ENCODE data around the gene MUC5AC.
A peak's percentile ranks its signal among the peaks of the same experiment; 100 is the strongest.

Gene MUC5AC

GRCh38 chr11:1218788-1219445 lies 61.2 kb downstream of the MUC5AC start:
- H3K9ac ChIP-seq (ENCODE audit: insufficient read length), result no peak overlapping the region
- TF ChIP-seq FOXP2 (optimal IDR thresholded peaks at IDR 0.05; ENCODE audit: control extremely low read depth, extremely low read length, insufficient read depth) (no peak), POLR2AphosphoS5 (IDR thresholded peaks at IDR 0.05; ENCODE audit: borderline replicate concordance, low read depth, low read length) (no peak), EZH2 (IDR thresholded peaks at IDR 0.05) (no peak)
- no peak overlapping the region for H3K4me3 ChIP-seq
- DNase-seq (ENCODE audit: low read depth, low spot score), result no peak
- H3K27ac ChIP-seq, result no peak overlapping the region
- H3K36me3 ChIP-seq (ENCODE audit: insufficient read depth, low read length), result no peaks in the 10 kb centered on the region
- H3K9me3 ChIP-seq (ENCODE audit: low read depth, low read length), result no peaks in the 10 kb centered on the region

DNA sequence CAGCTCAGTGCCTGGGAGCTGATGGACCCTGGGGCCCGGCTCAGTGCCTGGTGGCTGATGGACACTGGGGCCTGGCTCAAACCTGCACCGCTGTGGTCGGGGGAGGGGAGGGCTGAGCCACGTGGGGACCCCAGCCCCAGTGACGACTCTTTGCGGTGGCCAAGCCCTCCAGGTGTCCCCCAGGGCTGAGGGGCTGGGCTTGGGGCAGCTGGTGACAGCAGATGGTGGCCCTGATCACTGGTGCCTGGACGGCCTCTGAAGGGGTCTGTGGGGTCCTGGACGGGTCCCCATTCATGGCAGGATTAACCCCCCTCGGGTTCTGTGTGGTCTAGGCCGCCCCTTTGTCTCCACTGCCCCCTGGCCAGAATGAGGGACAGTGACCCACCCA lies 61.7 kb downstream of the MUC5AC start:
- Histone ChIP-seq H3K27ac (no peak overlapping the region), H3K36me3 (ENCODE audit: insufficient read depth, low read length) (no peaks in the 10 kb centered on the region), H3K4me3 (no peak overlapping the region), H3K9me3 (ENCODE audit: low read depth, low read length) (no peaks in the 10 kb centered on the region), H3K9ac (ENCODE audit: insufficient read length) (no peak overlapping the region)
- TF ChIP-seq FOXP2 (optimal IDR thresholded peaks at IDR 0.05; ENCODE audit: control extremely low read depth, extremely low read length, insufficient read depth) (no peak), EZH2 (IDR thresholded peaks at IDR 0.05) (no peak), POLR2AphosphoS5 (IDR thresholded peaks at IDR 0.05; ENCODE audit: borderline replicate concordance, low read depth, low read length) (no peak)
- no peak for DNase-seq (ENCODE audit: low read depth, low spot score)

DNA sequence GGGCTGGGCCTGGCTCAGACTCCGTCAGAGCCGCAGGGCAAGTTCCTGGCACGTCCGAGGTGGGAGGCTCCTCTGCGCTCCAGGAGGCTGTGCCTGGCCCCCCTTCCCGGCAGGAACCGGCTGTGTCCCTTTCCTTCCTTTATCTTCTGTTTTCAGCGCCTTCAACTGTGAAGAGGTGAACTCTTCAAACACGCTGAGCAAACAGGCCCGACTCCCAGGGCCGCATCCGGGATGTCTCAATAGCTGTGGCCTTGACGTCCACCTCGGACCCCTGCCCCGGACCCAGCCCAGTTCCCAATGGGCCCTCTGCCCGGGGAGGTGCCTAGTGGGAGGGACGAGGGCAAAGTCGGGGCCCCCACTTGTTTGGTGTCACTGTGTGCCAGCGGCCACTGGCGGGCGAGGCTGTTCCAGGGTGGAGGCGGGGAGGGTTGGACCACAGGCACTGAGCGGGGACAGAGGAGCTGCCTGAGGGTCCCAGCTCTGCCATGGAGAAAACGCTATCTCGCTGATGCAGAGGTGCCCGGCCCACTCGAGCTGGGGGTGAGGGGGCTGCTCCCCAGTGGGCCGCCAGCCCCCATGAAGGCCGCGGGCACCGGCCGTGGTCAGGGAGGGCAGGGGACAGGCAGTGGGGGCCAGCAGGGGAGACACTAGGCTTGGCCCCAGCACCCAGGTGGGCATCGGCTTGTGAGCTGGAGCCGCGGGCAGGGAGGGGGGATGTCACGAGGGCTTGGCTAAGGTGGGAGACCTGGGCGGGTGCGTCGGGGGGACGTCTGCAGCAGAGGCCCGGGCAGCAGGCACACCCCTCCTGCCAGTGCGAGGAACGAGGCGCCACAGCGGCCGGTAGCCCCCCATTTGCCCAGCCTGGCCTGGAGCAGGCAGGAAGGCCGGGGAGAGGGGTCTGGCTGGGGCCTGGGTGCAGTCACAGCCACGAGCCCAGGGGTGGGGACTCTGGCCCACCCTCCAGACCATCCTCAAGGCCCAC lies 62.4 kb downstream of the MUC5AC start:
- Histone ChIP-seq H3K36me3 (ENCODE audit: insufficient read depth, low read length) (no peaks in the 10 kb centered on the region), H3K4me3 (no peak overlapping the region), H3K9me3 (ENCODE audit: low read depth, low read length) (no peaks in the 10 kb centered on the region), H3K27ac (no peak overlapping the region), H3K9ac (ENCODE audit: insufficient read length) (no peak overlapping the region)
- TF ChIP-seq FOXP2 (optimal IDR thresholded peaks at IDR 0.05; ENCODE audit: control extremely low read depth, extremely low read length, insufficient read depth) (no peak), POLR2AphosphoS5 (IDR thresholded peaks at IDR 0.05; ENCODE audit: borderline replicate concordance, low read depth, low read length) (no peak), EZH2 (IDR thresholded peaks at IDR 0.05) (no peak)
- DNase-seq (ENCODE audit: low read depth, low spot score), result no peak

GRCh38 chr11:1220941-1221721 lies 63.4 kb downstream of the MUC5AC start:
- no peaks in the 10 kb centered on the region for H3K36me3 ChIP-seq (ENCODE audit: insufficient read depth, low read length)
- no peak overlapping the region for H3K9ac ChIP-seq (ENCODE audit: insufficient read length)
- TF ChIP-seq FOXP2 (optimal IDR thresholded peaks at IDR 0.05; ENCODE audit: control extremely low read depth, extremely low read length, insufficient read depth) (no peak), EZH2 (IDR thresholded peaks at IDR 0.05) (no peak), POLR2AphosphoS5 (IDR thresholded peaks at IDR 0.05; ENCODE audit: borderline replicate concordance, low read depth, low read length) (no peak)
- no peak overlapping the region for H3K27ac ChIP-seq
- no peak overlapping the region for H3K4me3 ChIP-seq
- no peaks in the 10 kb centered on the region for H3K9me3 ChIP-seq (ENCODE audit: low read depth, low read length)
- no peak for DNase-seq (ENCODE audit: low read depth, low spot score)

DNA sequence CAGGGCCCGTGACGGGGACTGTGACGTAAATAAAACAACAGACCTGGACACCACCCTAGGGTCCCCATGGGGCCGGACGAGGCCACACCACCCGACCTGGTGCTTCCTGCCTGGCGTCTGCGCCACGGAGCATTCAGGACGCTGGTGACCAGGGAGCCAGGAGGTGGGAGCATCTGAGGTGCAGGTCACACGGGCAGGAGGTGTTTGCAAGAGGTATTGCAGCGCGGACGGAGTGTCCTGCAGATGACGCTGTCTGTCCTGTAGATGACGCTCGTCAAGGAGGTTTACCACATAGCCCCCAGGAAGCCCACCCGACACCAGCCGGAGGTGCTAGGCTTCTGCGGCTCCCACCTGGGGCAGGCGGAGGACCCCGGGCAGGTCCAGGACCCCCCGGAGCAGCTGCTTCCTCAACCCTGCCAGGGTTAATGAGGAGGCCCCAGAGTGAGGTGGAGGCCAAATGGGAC lies 64.1 kb downstream of the MUC5AC start:
- Histone ChIP-seq H3K9ac (ENCODE audit: insufficient read length) (no peak overlapping the region), H3K9me3 (ENCODE audit: low read depth, low read length) (no peaks in the 10 kb centered on the region), H3K4me3 (no peak overlapping the region), H3K36me3 (ENCODE audit: insufficient read depth, low read length) (no peaks in the 10 kb centered on the region), H3K27ac (no peak overlapping the region)
- DNase-seq (ENCODE audit: low read depth, low spot score), result no peak
- TF ChIP-seq FOXP2 (optimal IDR thresholded peaks at IDR 0.05; ENCODE audit: control extremely low read depth, extremely low read length, insufficient read depth) (no peak), EZH2 (IDR thresholded peaks at IDR 0.05) (peak; percentile 12)

DNA sequence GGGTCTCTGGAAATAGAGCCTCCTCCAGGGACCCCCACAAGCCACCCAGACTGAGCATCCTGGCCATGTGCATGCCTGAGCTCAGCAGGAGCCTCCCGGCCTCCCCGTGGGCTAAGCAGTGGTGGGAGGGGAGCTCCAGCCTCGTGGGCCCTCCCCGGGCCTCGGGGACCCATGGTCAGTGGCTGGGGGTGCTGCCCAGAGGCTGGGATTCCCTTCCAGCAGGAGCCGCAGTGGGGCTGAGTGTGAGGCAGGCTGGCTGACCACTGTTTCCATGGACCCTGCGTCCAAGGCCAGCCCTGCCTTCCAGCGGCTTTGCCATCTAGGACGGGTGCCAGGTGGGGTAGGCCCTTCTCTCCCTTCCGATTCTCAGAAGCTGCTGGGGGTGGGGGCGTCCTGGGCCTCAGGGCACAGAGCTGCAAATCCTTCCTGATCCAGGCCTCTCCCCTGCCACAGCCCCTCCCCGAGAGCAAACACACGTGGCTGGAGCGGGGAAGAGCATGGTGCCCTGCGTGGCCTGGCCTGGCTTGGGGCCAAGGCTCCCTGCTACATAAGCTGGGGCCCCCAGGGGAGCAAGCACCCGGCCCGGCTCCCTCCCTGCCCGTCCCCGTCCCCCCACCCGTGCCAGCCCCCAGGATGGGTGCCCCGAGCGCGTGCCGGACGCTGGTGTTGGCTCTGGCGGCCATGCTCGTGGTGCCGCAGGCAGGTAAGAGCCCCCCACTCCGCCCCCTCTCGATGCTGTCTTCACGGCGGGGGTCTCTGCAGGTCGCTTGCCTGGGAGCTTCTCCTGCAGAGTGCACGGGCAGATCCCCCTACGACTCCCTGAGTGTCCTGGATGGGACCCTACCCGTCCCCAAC lies 65.0 kb downstream of the MUC5AC start, which contains the start of gene MUC5B:
Gene MUC5B (plus strand): TSS at position 576 of the 855 bp plus-strand sequence. CDS start 58 bp downstream, at position 634.
- no peak for DNase-seq (ENCODE audit: low read depth, low spot score)
- no peak within 1 kb of the TSS for H3K9ac ChIP-seq (ENCODE audit: insufficient read length)
- no peaks in the 10 kb centered on the region for H3K9me3 ChIP-seq (ENCODE audit: low read depth, low read length)
- no peak within 1 kb of the TSS for H3K4me3 ChIP-seq
- TF ChIP-seq EZH2 (IDR thresholded peaks at IDR 0.05) (no peak), FOXP2 (optimal IDR thresholded peaks at IDR 0.05; ENCODE audit: control extremely low read depth, extremely low read length, insufficient read depth) (no peak), POLR2AphosphoS5 (IDR thresholded peaks at IDR 0.05; ENCODE audit: borderline replicate concordance, low read depth, low read length) (no peak)
- H3K27ac ChIP-seq, result no peak within 1 kb of the TSS
- H3K36me3 ChIP-seq (ENCODE audit: insufficient read depth, low read length), result no peaks in the 10 kb centered on the region

- H3K4me3 ChIP-seq, result no peak overlapping the region
- no peak overlapping the region for H3K27ac ChIP-seq
- no peak for DNase-seq (ENCODE audit: low read depth, low spot score)
- no peaks in the 10 kb centered on the region for H3K36me3 ChIP-seq (ENCODE audit: insufficient read depth, low read length)
- no peaks in the 10 kb centered on the region for H3K9me3 ChIP-seq (ENCODE audit: low read depth, low read length)
- TF ChIP-seq EZH2 (IDR thresholded peaks at IDR 0.05) (no peak), FOXP2 (optimal IDR thresholded peaks at IDR 0.05; ENCODE audit: control extremely low read depth, extremely low read length, insufficient read depth) (no peak), POLR2AphosphoS5 (IDR thresholded peaks at IDR 0.05; ENCODE audit: borderline replicate concordance, low read depth, low read length) (no peak)
- no peak overlapping the region for H3K9ac ChIP-seq (ENCODE audit: insufficient read length)
Observed at GRCh38 chr11:1223346-1224110, 65.8 kb downstream of the MUC5AC start.

Measured in SK-N-MC (cell line).